ENCODE data around the gene RPL27A. TPM values are rescaled to one million over a fixed set of nuclear protein-coding genes. Genes with fewer than 3 reads are reported as not detected.

Gene RPL27A
- total RNA-seq, 1 donor from 2014 or later = 1,393 TPM

- no peak overlapping the region for H3K4me3 ChIP-seq (ENCODE audit: low read depth, low read length)
- TF ChIP-seq CTCF (conservative IDR thresholded peaks at IDR 0.05; ENCODE audit: low read depth, low read length) = no peak
- DNase-seq (ENCODE audit: low read depth) = no peak
Measured at GRCh38 chr11:8705146-8705545, 22.6 kb downstream of the RPL27A start.

GRCh38 chr11:8706673-8707432, 24.3 kb downstream of the RPL27A start:
- TF ChIP-seq CTCF (conservative IDR thresholded peaks at IDR 0.05; ENCODE audit: low read depth, low read length) = no peak
- no peak overlapping the region for H3K4me3 ChIP-seq (ENCODE audit: low read depth, low read length)
- no peak for DNase-seq (ENCODE audit: low read depth)

- TF ChIP-seq CTCF (conservative IDR thresholded peaks at IDR 0.05; ENCODE audit: low read depth, low read length) = no peak
- DNase-seq (ENCODE audit: low read depth) = no peak
- no peak overlapping the region for H3K4me3 ChIP-seq (ENCODE audit: low read depth, low read length)
Measured at GRCh38 chr11:8707541-8708191, 25.1 kb downstream of the RPL27A start.

- H3K4me3 ChIP-seq (ENCODE audit: low read depth, low read length) = no peak overlapping the region
- no peak for DNase-seq (ENCODE audit: low read depth)
Measured at GRCh38 chr11:8709002-8709672, 26.5 kb downstream of the RPL27A start.

GRCh38 chr11:8709777-8710176, 27.2 kb downstream of the RPL27A start:
- no peak for DNase-seq (ENCODE audit: low read depth)
- TF ChIP-seq CTCF (conservative IDR thresholded peaks at IDR 0.05; ENCODE audit: low read depth, low read length) = no peak

More at GRCh38 chr11:8709002-8709672, 26.5 kb downstream of the RPL27A start:
- TF ChIP-seq CTCF (conservative IDR thresholded peaks at IDR 0.05; ENCODE audit: low read depth, low read length) = no peak

GRCh38 chr11:8711895-8712442, 29.4 kb downstream of the RPL27A start:
- TF ChIP-seq CTCF (conservative IDR thresholded peaks at IDR 0.05; ENCODE audit: low read depth, low read length) = no peak
- no peak overlapping the region for H3K4me3 ChIP-seq (ENCODE audit: low read depth, low read length)
- DNase-seq (ENCODE audit: low read depth) = no peak

More at GRCh38 chr11:8709777-8710176, 27.2 kb downstream of the RPL27A start:
- no peak overlapping the region for H3K4me3 ChIP-seq (ENCODE audit: low read depth, low read length)
